ENCODE results near the gene SPOCK2.

SPOCK2 gene

DNA sequence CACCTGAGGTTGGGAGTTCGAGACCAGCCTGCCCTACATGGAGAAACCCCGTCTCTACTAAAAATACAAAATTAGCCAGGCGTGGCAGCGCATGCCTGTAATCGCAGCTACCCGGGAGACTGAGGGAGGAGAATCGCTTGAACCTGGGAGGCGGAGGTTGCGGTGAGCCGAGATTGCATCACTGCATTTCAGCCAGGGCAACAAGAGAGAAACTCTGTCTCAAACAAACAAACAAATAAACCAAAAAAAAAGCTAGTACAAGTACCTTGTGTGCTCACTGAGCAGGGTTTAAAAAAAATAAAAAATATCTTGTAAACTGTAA, 11.2 kb upstream of the SPOCK2 start:
- TF ChIP-seq POLR2A (IDR thresholded peaks at IDR 0.05; ENCODE audit: low read length) (no peak), GATA1 (IDR thresholded peaks at IDR 0.05; ENCODE audit: low read depth, low read length) (no peak)
- DNase-seq = no peak

GRCh38 chr10:72098836-72099599, 10.7 kb upstream of the SPOCK2 start:
- DNase-seq = no peak
- TF ChIP-seq POLR2A (IDR thresholded peaks at IDR 0.05; ENCODE audit: low read length) (no peak), GATA1 (IDR thresholded peaks at IDR 0.05; ENCODE audit: low read depth, low read length) (no peak)

- TF ChIP-seq POLR2A (IDR thresholded peaks at IDR 0.05; ENCODE audit: low read length) = no peak
- TF ChIP-seq GATA1 (IDR thresholded peaks at IDR 0.05; ENCODE audit: low read depth, low read length) = no peak
- no peak for DNase-seq
Observed at GRCh38 chr10:72098301-72098835, 10.0 kb upstream of the SPOCK2 start.

- TF ChIP-seq GATA1 (IDR thresholded peaks at IDR 0.05; ENCODE audit: low read depth, low read length) (no peak), POLR2A (IDR thresholded peaks at IDR 0.05; ENCODE audit: low read length) (no peak)
- peak; percentile 34 to 38 for DNase-seq
Observed at GRCh38 chr10:72097448-72098300, 9.3 kb upstream of the SPOCK2 start.

- TF ChIP-seq POLR2A (IDR thresholded peaks at IDR 0.05; ENCODE audit: low read length) (no peak), GATA1 (IDR thresholded peaks at IDR 0.05; ENCODE audit: low read depth, low read length) (no peak)
- no peak for DNase-seq
Observed at GRCh38 chr10:72096115-72097000, 8.0 kb upstream of the SPOCK2 start.

GRCh38 chr10:72095195-72095594, 6.8 kb upstream of the SPOCK2 start:
- no peak for TF ChIP-seq POLR2A (IDR thresholded peaks at IDR 0.05; ENCODE audit: low read length)
- TF ChIP-seq GATA1 (IDR thresholded peaks at IDR 0.05; ENCODE audit: low read depth, low read length) = no peak
- DNase-seq = no peak

- no peak for TF ChIP-seq POLR2A (IDR thresholded peaks at IDR 0.05; ENCODE audit: low read length)
- TF ChIP-seq GATA1 (IDR thresholded peaks at IDR 0.05; ENCODE audit: low read depth, low read length) = no peak
- DNase-seq = no peak
Observed at GRCh38 chr10:72094574-72094973, 6.2 kb upstream of the SPOCK2 start.

- no peak for TF ChIP-seq POLR2A (IDR thresholded peaks at IDR 0.05; ENCODE audit: low read length)
- TF ChIP-seq GATA1 (IDR thresholded peaks at IDR 0.05; ENCODE audit: low read depth, low read length) = no peak
- DNase-seq = no peak
Observed at GRCh38 chr10:72093450-72093849, 5.1 kb upstream of the SPOCK2 start.

GRCh38 chr10:72092987-72093386, 4.6 kb upstream of the SPOCK2 start:
- TF ChIP-seq GATA1 (IDR thresholded peaks at IDR 0.05; ENCODE audit: low read depth, low read length) = no peak
- no peak for TF ChIP-seq POLR2A (IDR thresholded peaks at IDR 0.05; ENCODE audit: low read length)
- DNase-seq = no peak

DNA sequence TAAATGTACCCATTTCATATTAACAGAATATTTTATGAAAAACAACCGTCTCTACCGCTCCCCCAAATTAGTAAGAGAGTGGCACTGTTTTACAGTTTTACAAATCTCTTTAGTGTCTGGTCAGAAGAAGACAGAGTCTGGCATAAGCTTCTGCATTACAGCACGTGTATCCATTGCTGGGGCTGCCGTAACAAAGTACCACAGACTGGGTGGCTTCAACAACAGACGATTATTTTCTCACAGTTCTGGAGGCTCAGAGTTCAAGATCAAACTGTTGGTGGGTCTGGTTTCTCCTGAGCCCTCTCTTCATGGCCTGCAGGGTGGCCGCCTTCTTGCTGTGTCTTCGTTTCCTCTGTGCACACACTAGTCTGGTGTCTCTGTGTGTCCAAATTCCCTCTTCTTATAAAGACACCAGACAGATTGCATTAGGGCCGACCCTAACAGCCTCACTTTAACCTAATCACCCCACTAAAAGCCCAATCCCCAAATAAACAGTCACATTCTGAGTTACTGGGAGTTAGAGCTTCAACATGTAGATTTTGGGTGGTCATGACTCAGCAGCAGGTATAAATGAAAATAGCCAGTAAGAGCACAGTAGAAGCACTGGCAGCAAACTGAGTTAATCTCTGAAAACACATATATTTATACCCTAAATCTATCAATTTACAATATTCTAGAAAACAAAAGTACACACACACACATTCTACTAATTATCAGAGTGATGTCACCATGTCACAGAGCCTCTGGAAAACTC, 4.0 kb upstream of the SPOCK2 start:
- no peak for DNase-seq
- TF ChIP-seq POLR2A (IDR thresholded peaks at IDR 0.05; ENCODE audit: low read length) (no peak), GATA1 (IDR thresholded peaks at IDR 0.05; ENCODE audit: low read depth, low read length) (no peak)

- TF ChIP-seq POLR2A (IDR thresholded peaks at IDR 0.05; ENCODE audit: low read length) (no peak), GATA1 (IDR thresholded peaks at IDR 0.05; ENCODE audit: low read depth, low read length) (no peak)
- DNase-seq = no peak
Observed at GRCh38 chr10:72090326-72090725, 2.0 kb upstream of the SPOCK2 start.

DNA sequence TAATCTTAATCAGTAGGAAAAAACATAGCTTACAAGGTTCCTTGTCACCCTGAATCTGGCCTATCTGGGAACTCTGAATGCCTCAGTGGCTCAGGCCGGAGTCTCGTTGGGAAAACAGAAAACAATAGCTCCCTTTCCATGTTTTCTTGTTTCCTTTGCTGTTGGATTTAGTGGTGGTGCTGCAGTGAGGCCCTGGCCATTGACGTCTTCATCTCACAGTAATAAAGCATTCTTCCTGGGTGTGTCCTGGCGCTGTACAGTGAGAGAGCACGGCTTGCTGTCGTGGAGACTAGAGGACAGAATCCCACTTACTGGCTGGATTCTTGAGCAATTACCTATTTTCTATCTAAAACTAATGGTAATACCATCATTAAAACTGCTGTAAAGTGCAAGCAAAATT, 1.3 kb upstream of the SPOCK2 start:
- TF ChIP-seq POLR2A (IDR thresholded peaks at IDR 0.05; ENCODE audit: low read length) = no peak
- TF ChIP-seq GATA1 (IDR thresholded peaks at IDR 0.05; ENCODE audit: low read depth, low read length) = no peak
- DNase-seq = no peak

Measured in erythroblast (primary cell).